SU-DHL-6 (cell line): ENCODE data around the gene WNK1.
"Not testable (repeated sequence)": the region's sequence is repeated elsewhere in the genome, so short reads cannot be mapped to it uniquely, and the experiment has no call there.

Source experiments
- H2AFZ ChIP-seq: fragments of 200-600 bp; sonication (generic); 2 replicates; pipeline ENCODE4 v1.6.1; 2014; ENCODE audit warnings: low read depth, mild to moderate bottlenecking, moderate library complexity, mixed read lengths, antibody characterized with exemption, low read length; ENCODE audit not compliant: severe bottlenecking
- H3F3A ChIP-seq: fragments of 200-600 bp; shearing (Covaris generic); 2 replicates; pipeline ENCODE4 v1.6.0; 2016; ENCODE audit warnings: antibody characterized with exemption, mild to moderate bottlenecking; ENCODE audit not compliant: insufficient read depth
- H3K27ac ChIP-seq: fragments of 200-600 bp; sonication (generic); 2 replicates; pipeline ENCODE4 v1.5.1; 2016; ENCODE audit warnings: low read depth, mild to moderate bottlenecking, low read length, moderate library complexity, mixed read lengths
- H3K27me3 ChIP-seq: fragments of 200-600 bp; sonication (generic), shearing (Covaris generic); 2 replicates; pipeline ENCODE4 v1.6.0; 2014; ENCODE audit warnings: mild to moderate bottlenecking, low read length
- H3K36me3 ChIP-seq: fragments of 200-600 bp; sonication (generic); 2 replicates; pipeline ENCODE4 v1.6.1; 2014; ENCODE audit warnings: mild to moderate bottlenecking, low read length, mixed read lengths
- H3K4me2 ChIP-seq: fragments of 300-600, 200-600 bp; shearing (Covaris generic), sonication (generic); 2 replicates; pipeline ENCODE4 v1.6.0; 2014; ENCODE audit warnings: low read length, low read depth, mild to moderate bottlenecking; ENCODE audit not compliant: poor library complexity, severe bottlenecking
- H3K4me3 ChIP-seq: fragments of 200-600 bp; sonication (generic); 2 replicates; pipeline ENCODE4 v1.5.1; 2014; ENCODE audit warnings: antibody characterized with exemption, low read length, mild to moderate bottlenecking, mixed read lengths; ENCODE audit not compliant: insufficient read depth, poor library complexity, severe bottlenecking
- H3K79me2 ChIP-seq: fragments of 200-600 bp; sonication (generic); 2 replicates; pipeline ENCODE4 v1.6.1; 2014; ENCODE audit warnings: mild to moderate bottlenecking, low read length, moderate library complexity; ENCODE audit not compliant: insufficient read depth
- H3K9ac ChIP-seq: fragments of 200-600 bp; sonication (generic); 2 replicates; pipeline ENCODE4 v1.7.0; 2014; ENCODE audit warnings: mild to moderate bottlenecking, low read length
- H3K9me2 ChIP-seq: fragments of 200-600 bp; sonication (generic); replicated peaks from 2 replicates; pipeline ENCODE4 v1.6.1; 2014; ENCODE audit warnings: low read length; ENCODE audit not compliant: insufficient read depth
- H3K9me3 ChIP-seq: fragments of 200-600 bp; sonication (generic); 2 replicates; pipeline ENCODE4 v1.6.1; 2014; ENCODE audit warnings: low read length, mixed read lengths; ENCODE audit not compliant: insufficient read depth
- H4K20me1 ChIP-seq: fragments of 200-600 bp; sonication (generic); 2 replicates; pipeline ENCODE4 v1.6.1; 2014; ENCODE audit warnings: low read depth, mild to moderate bottlenecking, antibody characterized with exemption, low read length, moderate library complexity, mixed read lengths
- CTCF ChIP-seq: fragments of 200-600 bp; sonication (generic); IDR thresholded peaks from one replicate; pipeline ENCODE4 v1.5.1; 2017; ENCODE audit warnings: antibody characterized with exemption, mild to moderate bottlenecking, low read length, moderate library complexity; ENCODE audit not compliant: insufficient read depth, poor library complexity, severe bottlenecking
- EZH2phosphoT487 ChIP-seq: fragments of 200-600 bp; sonication (generic), shearing (Covaris generic); conservative IDR thresholded peaks from 2 replicates; pipeline ENCODE4 v1.6.1; 2018; ENCODE audit warnings: mild to moderate bottlenecking, antibody characterized with exemption, low read length, moderate library complexity, mixed read lengths

The WNK1 gene

GRCh38 chr12:780750-781379, 28.5 kb downstream of the WNK1 start:
- Histone ChIP-seq H4K20me1 (peaks cover 23% of the 10 kb centered on the region; the same call in 1 of the 2 replicates), H3K9me2 (no peaks in the 10 kb centered on the region), H3K9me3 (no peaks in the 10 kb centered on the region), H3K9ac (no peak overlapping the region), H2AFZ (no peak overlapping the region), H3K27ac (no peak overlapping the region), H3K79me2 (peaks cover 97% of the 10 kb centered on the region), H3F3A (peaks cover 3% of the 10 kb centered on the region; the same call in 1 of the 2 replicates), H3K4me2 (no peak overlapping the region), H3K4me3 (no peak overlapping the region), H3K27me3 (no peaks in the 10 kb centered on the region), H3K36me3 (peaks cover 2% of the 10 kb centered on the region; the same call in 1 of the 2 replicates)
- TF ChIP-seq EZH2phosphoT487 (no peak), CTCF (no peak)

- Histone ChIP-seq H3K36me3 (peaks cover 6% of the 10 kb centered on the region; the same call in 1 of the 2 replicates), H3K27me3 (no peaks in the 10 kb centered on the region), H3K79me2 (peaks cover 97% of the 10 kb centered on the region), H3K9me2 (no peaks in the 10 kb centered on the region), H3K9me3 (no peaks in the 10 kb centered on the region), H3K27ac (no peak overlapping the region), H3K9ac (no peak overlapping the region), H4K20me1 (peaks cover 39% of the 10 kb centered on the region; the same call in 1 of the 2 replicates), H3K4me3 (no peak overlapping the region), H3K4me2 (no peak overlapping the region), H2AFZ (no peak overlapping the region), H3F3A (peaks cover 6% of the 10 kb centered on the region)
- TF ChIP-seq EZH2phosphoT487 (no peak), CTCF (no peak)
These were observed 33.3 kb downstream of the WNK1 start for GRCh38 chr12:785706-786105.

GRCh38 chr12:788288-788687, 35.9 kb downstream of the WNK1 start:
- Histone ChIP-seq H3F3A (peaks cover 6% of the 10 kb centered on the region), H3K9me3 (no peaks in the 10 kb centered on the region), H3K4me2 (no peak overlapping the region), H2AFZ (no peak overlapping the region), H3K79me2 (peaks cover 95% of the 10 kb centered on the region), H3K9ac (no peak overlapping the region), H3K36me3 (peaks cover 6% of the 10 kb centered on the region; the same call in 1 of the 2 replicates), H3K9me2 (no peaks in the 10 kb centered on the region), H3K27ac (no peak overlapping the region), H3K4me3 (no peak overlapping the region), H3K27me3 (no peaks in the 10 kb centered on the region), H4K20me1 (peaks cover 27% of the 10 kb centered on the region; the same call in 1 of the 2 replicates)
- TF ChIP-seq EZH2phosphoT487 (no peak), CTCF (no peak)

- H3K4me3 ChIP-seq, H3K4me2 ChIP-seq, H3K9me3 ChIP-seq, H3K9ac ChIP-seq, H3F3A ChIP-seq, H2AFZ ChIP-seq, H3K36me3 ChIP-seq, H3K9me2 ChIP-seq, H3K27ac ChIP-seq, H3K27me3 ChIP-seq: not testable (repeated sequence)
- Histone ChIP-seq H3K79me2 (peaks cover 97% of the 10 kb centered on the region), H4K20me1 (peaks cover 32% of the 10 kb centered on the region; the same call in 1 of the 2 replicates)
These were observed 36.4 kb downstream of the WNK1 start for GRCh38 chr12:788762-789161.
